Peyer's patch (tissue), 4 donors: ENCODE results near the gene MNAT1.

ENCODE experiments used
- CTCF ChIP-seq, 6 experiments: fragments of 450-650 bp in 4 of 6; fragments of 200-600 bp in 2 of 6; sonication (generic) in 1 of 6; IDR thresholded peaks; one replicate each; pipeline ENCODE4 v1.5.1; 2017 to 2019; ENCODE audit warnings: antibody characterized with exemption in 6 of 6, mild to moderate bottlenecking in 3 of 6, moderate library complexity in 1 of 6
- POLR2A ChIP-seq, 2 donors: fragments of 450-650 bp; IDR thresholded peaks; one replicate each; pipeline ENCODE4 v1.5.1; 2017; ENCODE audit warnings: antibody characterized with exemption in 2 of 2, mild to moderate bottlenecking in 2 of 2, moderate library complexity in 2 of 2

- TF ChIP-seq POLR2A (IDR thresholded peaks at IDR 0.05) (no peak), CTCF (IDR thresholded peaks at IDR 0.05) (no peak)
Observed at GRCh38 chr14:60915781-60916180, 181.2 kb downstream of the MNAT1 start.
